Tibial artery (tissue), 4 donors: Measurements from ENCODE around the gene UBE2D2.
A peak's percentile ranks its signal among the peaks of the same experiment; 100 is the strongest.
"Not testable (repeated sequence)": the region's sequence is repeated elsewhere in the genome, so short reads cannot be mapped to it uniquely, and the experiment has no call there.

Source experiments
- DNase-seq, 2 donors: peaks; one replicate each; pipeline ENCODE4 v3.0.0-alpha.2; 2019
- H3K27ac ChIP-seq, 2 donors: fragments of 200-600 bp; sonication (generic) in 1 of 2; 1 replicate in 1 of 2; 2 replicates in 1 of 2; pipeline ENCODE4 v1.5.1; 2018 to 2019; ENCODE audit warnings: mild to moderate bottlenecking in 1 of 2
- H3K27me3 ChIP-seq, 2 donors: fragments of 200-600 bp; sonication (generic) in 1 of 2; one replicate each; pipeline versions ENCODE4 v1.5.1 to v1.6.0; 2016 to 2019
- H3K36me3 ChIP-seq, 3 donors: fragments of 200-600 bp; sonication (generic) in 2 of 3; one replicate each; pipeline ENCODE4 v1.5.1; 2016 to 2019; ENCODE audit warnings: mild to moderate bottlenecking in 2 of 3
- H3K4me1 ChIP-seq, 4 donors: fragments of 200-600 bp; sonication (generic) in 2 of 4; 1 replicate in 3 of 4; 2 replicates in 1 of 4; pipeline ENCODE4 v1.5.1; 2016 to 2019
- H3K4me3 ChIP-seq, 2 donors: fragments of 200-600 bp; sonication (generic) in 1 of 2; 1 replicate in 1 of 2; 2 replicates in 1 of 2; pipeline ENCODE4 v1.5.1; 2018 to 2019; ENCODE audit warnings: mild to moderate bottlenecking in 2 of 2
- H3K9me3 ChIP-seq, 3 donors: fragments of 200-600 bp; sonication (generic) in 1 of 3; one replicate each; pipeline ENCODE4 v1.5.1; 2016 to 2019
- CTCF ChIP-seq, 2 experiments: fragments of 200-600 bp in 1 of 2; fragments of 450-650 bp in 1 of 2; IDR thresholded peaks; one replicate each; pipeline ENCODE4 v1.5.1; 2017 to 2019; ENCODE audit warnings: antibody characterized with exemption in 2 of 2, mild to moderate bottlenecking in 1 of 2, moderate library complexity in 1 of 2
- intact Hi-C: fragments of 100-400 bp; cut with DNase I; formaldehyde crosslinking; loops from one replicate; pipeline ENCODE4 v1.15.0; 2023; ENCODE audit warnings: low total_unique reads

UBE2D2 gene

DNA sequence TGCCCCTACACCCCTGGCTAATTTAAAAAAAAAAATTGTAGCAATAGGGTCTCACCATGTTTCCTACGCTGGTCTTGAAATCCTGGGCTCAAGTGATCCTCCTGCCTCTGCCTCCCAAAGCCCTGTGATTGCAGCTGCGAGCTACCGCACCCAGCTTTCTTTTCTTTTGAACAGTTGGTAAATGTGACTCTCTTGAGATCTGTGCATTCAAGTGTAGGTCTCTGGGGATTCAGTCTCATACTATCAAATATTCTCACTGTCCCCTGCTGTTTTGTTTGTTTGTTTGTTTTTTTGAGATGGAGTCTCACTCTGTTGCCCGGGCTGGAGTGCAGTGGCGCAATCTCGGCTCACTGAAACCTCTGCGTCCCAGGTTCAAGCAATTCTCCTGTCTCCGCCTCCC is 44.7 kb downstream of the UBE2D2 start:
- Histone ChIP-seq H3K9me3 (no peaks in the 10 kb centered on the region), H3K36me3 (peaks cover 23 to 49% (median 34%) of the 10 kb centered on the region in 3 donors), H3K27me3 (no peaks in the 10 kb centered on the region), H3K4me3 (no peak overlapping the region), H3K27ac (no peak overlapping the region), H3K4me1 (peaks cover 0 to 16% (median 12%) of the 10 kb centered on the region in 4 donors)
- DNase-seq, result no peak
- intact Hi-C loops, result no loop called here
- no peak for TF ChIP-seq CTCF (IDR thresholded peaks at IDR 0.05)

DNA sequence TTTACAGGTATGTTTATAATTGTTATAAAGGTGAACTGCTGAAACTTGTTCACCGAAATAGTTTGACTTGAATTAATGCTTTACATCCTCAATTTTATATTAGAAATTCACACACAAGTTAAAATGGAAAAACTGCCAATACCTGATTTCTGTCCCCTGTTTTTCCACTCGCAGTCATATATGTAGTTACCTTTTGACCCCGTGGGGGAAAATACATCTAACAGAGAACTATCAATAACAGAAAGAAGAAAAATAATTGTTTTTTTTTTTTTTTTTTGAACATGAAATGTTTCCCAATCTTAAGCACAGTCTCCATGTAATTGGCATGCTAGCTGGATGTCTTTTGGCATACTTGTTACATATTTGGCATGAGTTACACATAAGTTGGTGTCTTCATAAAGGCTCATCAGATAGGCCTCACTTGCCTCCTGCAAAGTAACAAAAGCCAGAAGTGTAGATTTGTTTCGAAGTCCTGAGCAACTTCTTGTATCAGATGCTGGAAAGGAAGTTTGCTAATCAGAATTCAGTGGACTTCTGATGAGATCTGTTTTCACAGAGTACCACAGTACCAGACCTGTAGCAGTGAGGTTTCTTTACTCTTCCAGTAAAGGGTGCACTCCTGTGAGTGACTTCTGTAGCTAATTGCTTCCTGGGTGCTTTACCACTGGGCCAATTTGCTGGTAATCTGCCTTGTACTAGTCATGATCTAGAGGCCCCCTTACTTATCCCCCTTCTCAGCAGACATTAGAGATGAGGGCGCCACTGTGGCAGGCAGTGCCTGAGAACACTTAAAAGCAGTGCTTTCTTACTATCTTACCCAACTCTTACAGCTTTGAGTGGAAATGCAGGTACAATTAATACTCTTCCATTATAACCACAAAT is 50.8 kb downstream of the UBE2D2 start:
- no peak for TF ChIP-seq CTCF (IDR thresholded peaks at IDR 0.05)
- no peak for DNase-seq
- intact Hi-C loops, result no loop called here
- H3K9me3 ChIP-seq, result no peaks in the 10 kb centered on the region
- no peak overlapping the region for H3K4me3 ChIP-seq
- no peak overlapping the region for H3K27ac ChIP-seq
- peaks cover 4 to 28% (median 18%) of the 10 kb centered on the region in 3 donors for H3K36me3 ChIP-seq
- peaks cover 0 to 30% (median 15%) of the 10 kb centered on the region in 4 donors for H3K4me1 ChIP-seq
- no peaks in the 10 kb centered on the region for H3K27me3 ChIP-seq

- peaks cover 48 to 94% (median 50%) of the 10 kb centered on the region in 3 donors for H3K36me3 ChIP-seq
- no peak overlapping the region for H3K27ac ChIP-seq
- no peaks in the 10 kb centered on the region for H3K4me1 ChIP-seq
- no peaks in the 10 kb centered on the region for H3K9me3 ChIP-seq
- no peak for DNase-seq
- no peak for TF ChIP-seq CTCF (IDR thresholded peaks at IDR 0.05)
- no peak overlapping the region for H3K4me3 ChIP-seq
- no peaks in the 10 kb centered on the region for H3K27me3 ChIP-seq
- intact Hi-C loops, result no loop called here
Observed at GRCh38 chr5:139619861-139620260, 58.7 kb downstream of the UBE2D2 start.

GRCh38 chr5:139625398-139625797 is 64.3 kb downstream of the UBE2D2 start:
- H3K9me3 ChIP-seq, H3K27me3 ChIP-seq, H3K27ac ChIP-seq, H3K4me3 ChIP-seq, H3K4me1 ChIP-seq, intact Hi-C loops, DNase-seq: not testable (repeated sequence)
- peaks cover 43 to 87% (median 67%) of the 10 kb centered on the region in 3 donors for H3K36me3 ChIP-seq

DNA sequence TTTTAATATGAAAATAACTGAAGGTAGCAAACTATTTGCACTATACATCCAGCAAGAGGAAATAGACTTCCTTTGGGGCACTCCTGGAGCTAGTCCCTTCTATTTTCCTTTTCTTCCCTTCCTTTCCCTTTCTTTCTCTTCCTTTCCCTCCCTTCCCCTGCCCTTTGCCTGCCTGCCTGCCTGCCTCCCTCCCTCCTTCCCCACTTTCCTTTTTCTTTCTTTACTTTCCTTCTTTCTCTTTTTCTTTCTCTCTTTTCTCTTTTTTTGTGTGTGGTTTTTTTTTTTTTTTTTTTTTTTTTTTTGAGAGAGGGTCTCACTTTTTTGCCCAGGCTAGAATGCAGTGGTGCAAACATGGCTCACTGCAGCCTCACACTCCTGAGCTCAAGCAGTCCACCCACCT is 69.7 kb downstream of the UBE2D2 start:
- TF ChIP-seq CTCF (IDR thresholded peaks at IDR 0.05), result no peak
- H3K36me3 ChIP-seq, result peaks cover 21 to 37% (median 29%) of the 10 kb centered on the region in 3 donors
- intact Hi-C loops, result loop anchor here (10.0 kb wide), 1 partner anchor 214 kb away; no protein-coding TSS in a partner anchor

GRCh38 chr5:139631520-139632165 is 70.5 kb downstream of the UBE2D2 start:
- DNase-seq, result no peak
- Histone ChIP-seq H3K27ac (peak overlapping the region in 1 of 2 donors; percentile 8), H3K27me3 (no peaks in the 10 kb centered on the region), H3K4me3 (no peak overlapping the region), H3K36me3 (peaks cover 18 to 29% (median 21%) of the 10 kb centered on the region in 3 donors), H3K9me3 (no peaks in the 10 kb centered on the region), H3K4me1 (peaks cover 0 to 20% (median 11%) of the 10 kb centered on the region in 4 donors)
- TF ChIP-seq CTCF (IDR thresholded peaks at IDR 0.05), result no peak
- intact Hi-C loops, result loop anchor here (2.0 to 10.0 kb wide), 2 partner anchors 133 to 213 kb away; no protein-coding TSS in a partner anchor

More for the DNA sequence above, 69.7 kb downstream of the UBE2D2 start:
- no peak for DNase-seq
- no peak overlapping the region for H3K4me3 ChIP-seq
- H3K9me3 ChIP-seq, result no peaks in the 10 kb centered on the region
- H3K27me3 ChIP-seq, result no peaks in the 10 kb centered on the region
- peaks cover 0 to 12% (median 3%) of the 10 kb centered on the region in 4 donors for H3K4me1 ChIP-seq
- H3K27ac ChIP-seq, result no peak overlapping the region
